HepG2 (cell line): ENCODE results near the gene TRIP4. TPM values are rescaled to one million over a fixed set of nuclear protein-coding genes. Genes with fewer than 3 reads are reported as not detected.

ENCODE experiments used
- ATAD3A ChIP-seq: sonication (generic); formaldehyde crosslinking; IDR thresholded peaks from 2 replicates; pipeline ENCODE4 v1.4.0; 2020; ENCODE audit warnings: missing genetic modification reagents
- GATAD1 ChIP-seq: IDR thresholded peaks from 2 replicates; pipeline ENCODE4 v1.6.1; 2016; ENCODE audit warnings: missing genetic modification reagents, missing compliant biosample characterization
- IRF2 ChIP-seq: IDR thresholded peaks from 2 replicates; pipeline ENCODE4 v1.6.1; 2018; ENCODE audit warnings: missing genetic modification reagents, missing compliant biosample characterization
- MYNN ChIP-seq: sonication (generic); formaldehyde crosslinking; IDR thresholded peaks from 2 replicates; pipeline ENCODE4 v1.4.0; 2020; ENCODE audit warnings: mild to moderate bottlenecking, low read depth, missing genetic modification reagents
- MZF1 ChIP-seq: sonication (generic); formaldehyde crosslinking; IDR thresholded peaks from 2 replicates; pipeline ENCODE4 v1.8.1; 2023; ENCODE audit warnings: mild to moderate bottlenecking, missing genetic modification reagents, borderline replicate concordance
- PAF1 ChIP-seq: IDR thresholded peaks from 2 replicates; pipeline ENCODE4 v1.6.1; 2016; ENCODE audit warnings: missing genetic modification reagents, missing compliant biosample characterization
- PHF5A ChIP-seq: IDR thresholded peaks from one replicate; pipeline ENCODE4 v1.6.1; 2018; ENCODE audit warnings: low read depth, missing genetic modification reagents; ENCODE audit not compliant: unreplicated experiment
- POGK ChIP-seq: sonication (generic); formaldehyde crosslinking; conservative IDR thresholded peaks from 2 replicates; pipeline ENCODE4 v1.8.0; 2022; ENCODE audit warnings: mild to moderate bottlenecking, moderate library complexity, missing genetic modification reagents
- PRDM15 ChIP-seq: sonication (generic); formaldehyde crosslinking; IDR thresholded peaks from 2 replicates; pipeline ENCODE4 v1.4.0; 2020; ENCODE audit warnings: missing genetic modification reagents
- SIX4 ChIP-seq: sonication (generic); formaldehyde crosslinking; IDR thresholded peaks from 2 replicates; pipeline ENCODE4 v1.4.0; 2020; ENCODE audit warnings: missing genetic modification reagents
- SNAPC2 ChIP-seq: sonication (generic); formaldehyde crosslinking; IDR thresholded peaks from 2 replicates; pipeline ENCODE4 v1.8.1; 2022; ENCODE audit warnings: mild to moderate bottlenecking, missing genetic modification reagents
- SP4 ChIP-seq: sonication (generic); formaldehyde crosslinking; IDR thresholded peaks from 2 replicates; pipeline ENCODE4 v1.8.1; 2023; ENCODE audit warnings: mild to moderate bottlenecking, missing genetic modification reagents
- ZKSCAN5 ChIP-seq: sonication (generic); formaldehyde crosslinking; IDR thresholded peaks from 2 replicates; pipeline ENCODE4 v1.5.1; 2020; ENCODE audit warnings: mild to moderate bottlenecking, missing genetic modification reagents
- ZNF121 ChIP-seq: sonication (generic); formaldehyde crosslinking; IDR thresholded peaks from 2 replicates; pipeline ENCODE4 v1.5.0; 2020; ENCODE audit warnings: mild to moderate bottlenecking, missing genetic modification reagents
- ZNF17 ChIP-seq: sonication (generic); formaldehyde crosslinking; IDR thresholded peaks from 2 replicates; pipeline ENCODE4 v1.5.0; 2020; ENCODE audit warnings: mild to moderate bottlenecking, missing genetic modification reagents
- ZNF180 ChIP-seq: sonication (generic); formaldehyde crosslinking; IDR thresholded peaks from 2 replicates; pipeline ENCODE4 v1.4.0; 2020; ENCODE audit warnings: low read depth, missing genetic modification reagents, borderline replicate concordance
- ZNF224 ChIP-seq: sonication (generic); formaldehyde crosslinking; IDR thresholded peaks from 2 replicates; pipeline ENCODE4 v1.5.0; 2020; ENCODE audit warnings: mild to moderate bottlenecking, missing genetic modification reagents
- ZNF547 ChIP-seq: sonication (generic); formaldehyde crosslinking; IDR thresholded peaks from 2 replicates; pipeline ENCODE4 v1.5.1; 2020; ENCODE audit warnings: mild to moderate bottlenecking, missing genetic modification reagents
- ZNF549 ChIP-seq: sonication (generic); formaldehyde crosslinking; IDR thresholded peaks from 2 replicates; pipeline ENCODE4 v1.5.0; 2020; ENCODE audit warnings: missing genetic modification reagents
- ZNF562 ChIP-seq: sonication (generic); formaldehyde crosslinking; IDR thresholded peaks from 2 replicates; pipeline ENCODE4 v1.8.0; 2022; ENCODE audit warnings: missing genetic modification reagents, borderline replicate concordance
- ZNF576 ChIP-seq: sonication (generic); formaldehyde crosslinking; IDR thresholded peaks from 2 replicates; pipeline ENCODE4 v1.4.0; 2020; ENCODE audit warnings: mild to moderate bottlenecking, missing genetic modification reagents
- ZNF737 ChIP-seq: sonication (generic); formaldehyde crosslinking; IDR thresholded peaks from 2 replicates; pipeline ENCODE4 v1.5.0; 2020; ENCODE audit warnings: missing genetic modification reagents, mild to moderate bottlenecking, borderline replicate concordance
- ZNF891 ChIP-seq: sonication (generic); formaldehyde crosslinking; IDR thresholded peaks from 2 replicates; pipeline ENCODE4 v1.5.0; 2020; ENCODE audit warnings: mild to moderate bottlenecking, missing genetic modification reagents
- polyA plus RNA-seq, 8 experiments: library from polyadenylated mRNA; depleted of rRNA in 3 of 8; stranded (reverse) in 7 of 8; unstranded in 1 of 8; fragments of >200 nt; fragmentation: Illumina TruSeq in 4 of 8; extraction: Trizol in 4 of 8; gene quantifications; 2 replicates each; pipeline versions ENCODE4 v1.2.1 to v1.2.3, GENCODE V29; 2011 to 2016; ENCODE audit warnings: low read depth in 4 of 8, missing spikeins in 1 of 8, mixed read lengths in 1 of 8; ENCODE audit not compliant: insufficient read depth in 1 of 8
- total RNA-seq, 5 experiments: library from RNA; depleted of rRNA; stranded (reverse); fragments of >200 nt; fragmentation: Illumina TruSeq; extraction: Trizol; gene quantifications; 2 replicates each; pipeline ENCODE4 v1.2.3, GENCODE V29; 2016; ENCODE audit warnings: low read depth in 1 of 5
- TF ChIP-seq, protein P1 (sequence below): sonication (generic); formaldehyde crosslinking; IDR thresholded peaks from 2 replicates; pipeline ENCODE4 v1.5.0; 2020; ENCODE audit warnings: missing genetic modification reagents
- TF ChIP-seq, protein P2 (sequence below): sonication (generic); IDR thresholded peaks from 2 replicates; pipeline ENCODE4 v1.6.1; 2016; ENCODE audit warnings: low read depth, borderline replicate concordance

The TRIP4 gene
- total and polyA plus RNA-seq, 2 of the 13 experiments (the other 11 are each of a cell fraction or from before 2014, with no cell fraction given): 7.1 to 11.8 TPM

GRCh38 chr15:64460206-64460723, 72.6 kb downstream of the TRIP4 start, which contains the start of gene ZNF609 (continued):
- TF ChIP-seq ZNF891 (CRISPR knock-in tag) (peak; percentile 60; the same call in 1 of the 2 replicates), IRF2 (CRISPR knock-in tag) (peak; percentile 79), ZNF224 (CRISPR knock-in tag) (no peak), ZNF737 (CRISPR knock-in tag) (no peak), ZNF576 (no peak), MZF1 (CRISPR knock-in tag) (no peak), PRDM15 (CRISPR knock-in tag) (peak; percentile 99), ZKSCAN5 (CRISPR knock-in tag) (no peak), ATAD3A (CRISPR knock-in tag) (no peak), PHF5A (peak; percentile 91), SIX4 (CRISPR knock-in tag) (0 out of 2 replicates have a peak, but pooled peaks have one; percentile 40), ZNF17 (CRISPR knock-in tag) (no peak), MYNN (CRISPR knock-in tag) (no peak), GATAD1 (peak; percentile 66), PAF1 (CRISPR knock-in tag) (no peak), ZNF562 (CRISPR knock-in tag) (no peak), ZNF180 (no peak), ZNF549 (no peak), ZNF121 (CRISPR knock-in tag) (0 out of 2 replicates have a peak, but pooled peaks have one; percentile 20), SP4 (CRISPR knock-in tag) (peak; percentile 23; the same call in 1 of the 2 replicates), ZNF547 (CRISPR knock-in tag) (no peak), POGK (no peak; the same call in 1 of the 2 replicates), SNAPC2 (no peak)
- TF ChIP-seq, protein P1, sequence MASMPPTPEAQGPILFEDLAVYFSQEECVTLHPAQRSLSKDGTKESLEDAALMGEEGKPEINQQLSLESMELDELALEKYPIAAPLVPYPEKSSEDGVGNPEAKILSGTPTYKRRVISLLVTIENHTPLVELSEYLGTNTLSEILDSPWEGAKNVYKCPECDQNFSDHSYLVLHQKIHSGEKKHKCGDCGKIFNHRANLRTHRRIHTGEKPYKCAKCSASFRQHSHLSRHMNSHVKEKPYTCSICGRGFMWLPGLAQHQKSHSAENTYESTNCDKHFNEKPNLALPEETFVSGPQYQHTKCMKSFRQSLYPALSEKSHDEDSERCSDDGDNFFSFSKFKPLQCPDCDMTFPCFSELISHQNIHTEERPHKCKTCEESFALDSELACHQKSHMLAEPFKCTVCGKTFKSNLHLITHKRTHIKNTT (CRISPR knock-in tag): no peak
- TF ChIP-seq, protein P2, sequence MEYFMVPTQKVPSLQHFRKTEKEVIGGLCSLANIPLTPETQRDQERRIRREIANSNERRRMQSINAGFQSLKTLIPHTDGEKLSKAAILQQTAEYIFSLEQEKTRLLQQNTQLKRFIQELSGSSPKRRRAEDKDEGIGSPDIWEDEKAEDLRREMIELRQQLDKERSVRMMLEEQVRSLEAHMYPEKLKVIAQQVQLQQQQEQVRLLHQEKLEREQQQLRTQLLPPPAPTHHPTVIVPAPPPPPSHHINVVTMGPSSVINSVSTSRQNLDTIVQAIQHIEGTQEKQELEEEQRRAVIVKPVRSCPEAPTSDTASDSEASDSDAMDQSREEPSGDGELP: peak; percentile 65; the same call in 1 of the 2 replicates
